HuH-7 (cell line): ENCODE measurements around the gene NXF2B.
"Not testable (repeated sequence)": the region's sequence is repeated elsewhere in the genome, so short reads cannot be mapped to it uniquely, and the experiment has no call there.

Experiments used
- DNase-seq: peaks from one replicate; pipeline ENCODE4 v3.0.0; 2011; ENCODE audit warnings: low spot score

Gene NXF2B, protein sequence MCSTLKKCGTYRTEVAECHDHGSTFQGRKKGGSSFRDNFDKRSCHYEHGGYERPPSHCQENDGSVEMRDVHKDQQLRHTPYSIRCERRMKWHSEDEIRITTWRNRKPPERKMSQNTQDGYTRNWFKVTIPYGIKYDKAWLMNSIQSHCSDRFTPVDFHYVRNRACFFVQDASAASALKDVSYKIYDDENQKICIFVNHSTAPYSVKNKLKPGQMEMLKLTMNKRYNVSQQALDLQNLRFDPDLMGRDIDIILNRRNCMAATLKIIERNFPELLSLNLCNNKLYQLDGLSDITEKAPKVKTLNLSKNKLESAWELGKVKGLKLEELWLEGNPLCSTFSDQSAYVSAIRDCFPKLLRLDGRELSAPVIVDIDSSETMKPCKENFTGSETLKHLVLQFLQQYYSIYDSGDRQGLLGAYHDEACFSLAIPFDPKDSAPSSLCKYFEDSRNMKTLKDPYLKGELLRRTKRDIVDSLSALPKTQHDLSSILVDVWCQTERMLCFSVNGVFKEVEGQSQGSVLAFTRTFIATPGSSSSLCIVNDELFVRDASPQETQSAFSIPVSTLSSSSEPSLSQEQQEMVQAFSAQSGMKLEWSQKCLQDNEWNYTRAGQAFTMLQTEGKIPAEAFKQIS

DNA sequence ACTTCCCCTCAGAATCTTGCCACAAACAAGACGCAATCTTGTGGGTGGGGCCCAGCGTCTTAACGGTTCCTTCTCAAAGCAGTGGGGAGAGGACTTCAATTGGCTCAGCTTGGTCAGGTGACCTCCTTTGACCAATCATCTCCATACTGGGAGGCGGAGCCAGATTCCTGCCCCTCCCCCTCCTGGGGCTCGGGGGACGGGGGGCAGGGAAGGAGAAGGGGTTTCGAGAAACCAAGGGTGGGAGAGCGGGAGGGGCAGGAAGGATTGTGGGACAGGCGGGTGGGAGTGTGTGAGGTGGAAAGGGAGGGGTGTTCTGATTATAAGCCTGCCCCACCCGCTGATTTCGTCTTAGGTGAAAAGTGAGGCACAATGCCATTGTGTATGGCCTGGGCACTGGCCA is at the start of gene NXF2B:
NXF2B (minus strand) TSS at position 101 of the 400 bp plus-strand sequence. CDS start 59,972 bp downstream, outside the sequence.
- DNase-seq: not testable (repeated sequence)

DNA sequence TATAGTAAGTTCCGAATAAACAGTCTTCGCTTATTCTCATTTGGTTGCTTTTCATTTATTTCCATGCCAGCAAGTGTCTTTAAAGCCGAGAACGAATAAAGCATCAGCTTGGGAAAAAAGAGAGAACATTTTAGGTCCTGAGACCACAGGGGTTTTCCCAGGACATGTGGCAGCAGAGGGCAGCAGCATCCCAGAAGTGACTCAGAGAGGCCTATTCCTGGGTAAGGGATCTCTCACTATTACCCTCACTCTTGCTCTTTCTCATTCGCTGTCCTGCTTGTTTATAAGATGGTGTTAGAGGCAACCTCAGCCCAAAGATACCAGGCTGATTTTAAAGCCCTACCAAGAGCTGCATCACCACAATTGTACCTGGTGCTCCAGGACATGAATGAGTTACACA is 39.0 kb upstream of the NXF2B start:
- not testable (repeated sequence) for DNase-seq

DNA sequence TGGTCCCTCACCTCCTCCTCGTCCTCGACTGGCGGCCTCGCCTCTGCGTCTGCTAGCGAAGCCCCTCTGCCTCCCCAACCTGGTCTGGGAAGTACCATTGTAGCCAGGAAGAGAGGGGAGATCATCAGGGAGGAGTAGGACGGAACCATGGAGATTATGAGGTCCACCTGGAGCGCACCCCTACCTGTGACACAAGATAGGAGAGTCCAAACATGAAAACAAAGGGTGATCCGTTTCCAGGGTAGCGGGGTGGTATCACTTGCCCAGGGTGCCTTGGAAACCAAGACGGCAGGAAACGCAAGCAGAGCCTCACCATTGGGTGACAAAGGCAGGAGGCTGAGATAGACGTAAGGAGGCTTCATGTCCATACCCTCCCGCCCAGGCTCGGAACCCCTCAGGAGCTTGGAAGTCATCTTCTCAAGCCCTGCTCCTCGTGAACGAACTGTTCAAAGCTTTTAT is 32.0 kb upstream of the NXF2B start, which contains the start of gene TCP11X2:
TCP11X2 (minus strand) TSS at position 51 of the 459 bp plus-strand sequence.
- DNase-seq: not testable (repeated sequence)

DNA sequence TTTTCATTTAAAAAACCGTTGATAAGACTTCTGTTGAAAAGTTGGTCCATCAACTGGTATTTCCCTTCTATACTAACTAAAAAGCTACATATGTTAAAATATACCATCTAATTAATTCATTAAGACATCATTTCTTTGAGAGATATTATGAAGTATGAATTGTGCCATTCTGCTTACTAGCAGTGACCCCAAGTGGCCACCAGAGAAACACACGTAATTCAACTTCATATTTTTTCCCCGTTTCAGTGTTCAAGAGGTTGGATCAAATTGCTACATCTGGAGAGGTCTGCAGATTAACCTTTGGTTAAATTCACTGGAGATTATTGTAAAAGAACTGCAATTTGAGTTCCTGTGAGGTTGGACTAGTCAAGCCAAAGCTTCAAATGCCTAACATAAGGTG is 30.4 kb upstream of the NXF2B start:
- DNase-seq: not testable (repeated sequence)

DNA sequence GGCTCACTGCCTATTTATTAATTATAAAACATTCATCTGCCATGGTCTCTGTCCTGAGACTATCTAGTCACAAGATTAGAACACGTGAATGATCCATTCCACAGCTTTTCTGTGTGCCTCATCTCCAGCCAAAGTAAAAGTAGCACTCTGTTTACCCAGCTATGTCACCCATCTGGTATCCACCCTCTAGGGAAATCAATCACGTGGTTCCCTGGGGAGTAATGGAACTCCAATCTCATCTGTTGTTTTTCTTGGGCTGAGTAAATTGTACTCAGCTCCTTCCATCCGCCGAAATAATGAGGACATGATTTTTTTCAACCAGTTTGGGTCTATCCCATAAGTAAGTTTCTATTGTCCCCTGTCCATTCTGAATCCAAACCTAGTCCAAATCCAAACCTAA is 18.8 kb upstream of the NXF2B start:
- DNase-seq: not testable (repeated sequence)

DNA sequence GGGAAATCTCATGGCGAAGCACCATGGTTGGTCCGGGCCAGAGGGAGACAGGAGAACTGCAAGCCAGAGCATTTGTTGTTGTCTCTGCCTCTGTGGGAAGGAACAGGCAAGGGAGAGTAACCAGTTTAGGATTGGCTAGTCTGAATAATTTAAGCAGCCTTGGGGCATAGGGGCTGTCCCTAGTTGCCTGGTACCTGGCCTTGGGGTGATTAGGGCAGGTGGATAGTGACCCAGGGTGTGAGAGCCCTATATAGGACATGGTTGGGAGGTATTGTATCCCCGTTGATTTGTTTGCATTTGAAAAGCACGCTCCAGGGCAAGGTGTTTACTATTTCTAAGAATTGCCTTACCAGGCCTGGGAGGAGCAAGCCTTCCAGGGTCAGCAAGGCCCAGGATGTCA is 25.3 kb downstream of the NXF2B start:
- DNase-seq: not testable (repeated sequence)

DNA sequence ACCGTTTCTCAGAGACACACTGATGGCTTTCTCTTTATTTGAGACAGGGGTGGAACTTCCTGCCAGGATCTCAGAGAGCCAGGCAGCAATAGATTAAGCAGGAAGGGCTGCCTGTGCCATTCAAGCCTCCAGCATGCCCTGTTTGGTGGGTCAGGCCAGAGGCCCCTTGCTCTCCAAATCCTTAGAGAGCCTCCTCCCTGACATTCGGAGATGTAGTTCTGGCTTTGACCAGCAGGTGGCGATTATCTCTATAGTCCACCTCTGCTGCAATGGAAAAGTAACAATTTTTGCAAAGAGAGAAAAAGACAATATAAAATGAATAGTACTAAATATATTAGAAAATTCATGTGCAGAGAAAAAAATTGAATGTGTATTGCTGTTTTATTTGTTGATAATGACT is 93.9 kb downstream of the NXF2B start:
- DNase-seq: peak; percentile 17

DNA sequence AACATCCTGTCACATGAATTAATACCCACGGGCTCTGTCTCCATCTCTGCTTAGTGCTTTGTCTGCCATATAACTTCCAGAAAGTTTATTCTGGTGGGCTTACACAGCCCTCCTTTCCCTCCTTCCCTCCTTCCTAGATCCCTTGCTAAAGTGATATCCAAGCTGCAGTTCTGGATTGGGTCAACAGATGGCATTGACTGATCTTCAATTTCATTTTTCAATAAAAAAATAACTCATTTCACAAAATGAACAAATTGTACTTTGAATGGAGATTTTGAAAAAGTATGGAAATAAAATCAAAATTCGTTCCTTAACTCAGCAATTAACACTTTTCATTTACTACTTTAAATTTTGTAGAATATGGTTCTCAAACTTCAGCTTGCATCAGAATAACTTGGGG is 97.9 kb downstream of the NXF2B start:
- no peak for DNase-seq

DNA sequence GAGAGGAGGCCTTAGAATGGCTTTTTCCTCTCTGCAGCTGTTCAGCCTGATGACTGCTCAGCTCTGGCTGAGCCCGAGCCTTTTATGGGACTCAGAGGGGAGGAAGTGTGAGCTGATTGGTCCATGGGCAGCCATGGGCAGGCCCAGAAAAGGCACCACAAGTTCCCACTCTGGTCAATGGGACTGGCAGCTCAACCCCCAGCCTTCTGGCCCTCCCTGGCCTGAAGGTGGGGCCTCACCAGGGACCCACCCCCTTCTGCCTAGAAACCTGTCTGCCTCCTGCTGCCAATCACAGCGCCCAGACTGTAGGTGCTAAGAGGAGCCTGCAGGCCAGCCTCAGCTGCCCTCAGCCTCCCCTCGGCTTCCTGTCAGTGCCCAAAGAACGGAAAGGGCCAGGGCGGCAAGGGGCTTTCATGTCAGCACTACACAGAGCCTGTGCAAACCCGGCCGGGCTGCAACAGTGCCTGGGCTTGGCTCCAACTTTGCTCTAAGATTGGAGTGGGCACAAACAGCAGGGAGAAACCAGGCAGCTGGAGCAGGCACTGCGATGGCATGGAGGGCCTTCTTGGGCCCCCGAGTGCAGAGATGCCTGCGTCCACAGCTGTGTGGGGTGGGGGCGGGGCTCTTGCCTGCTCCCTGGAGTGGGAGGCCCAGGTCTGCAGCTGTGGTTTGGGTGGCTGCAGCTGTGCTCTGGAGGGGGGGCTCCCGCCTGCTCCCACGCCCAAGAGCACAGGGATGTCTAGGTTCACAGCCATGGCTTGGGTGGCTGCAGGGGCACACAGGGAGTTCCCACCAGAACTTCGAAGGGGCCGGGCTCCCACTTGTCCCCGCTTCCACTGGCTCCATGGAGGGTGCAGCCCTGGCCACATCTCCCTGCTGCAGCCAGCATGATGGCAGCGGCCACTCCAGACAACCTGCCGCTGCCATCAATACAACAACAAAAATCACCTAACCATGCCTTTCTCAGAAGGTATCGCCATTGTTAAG is 100.2 kb downstream of the NXF2B start:
- no peak for DNase-seq

DNA sequence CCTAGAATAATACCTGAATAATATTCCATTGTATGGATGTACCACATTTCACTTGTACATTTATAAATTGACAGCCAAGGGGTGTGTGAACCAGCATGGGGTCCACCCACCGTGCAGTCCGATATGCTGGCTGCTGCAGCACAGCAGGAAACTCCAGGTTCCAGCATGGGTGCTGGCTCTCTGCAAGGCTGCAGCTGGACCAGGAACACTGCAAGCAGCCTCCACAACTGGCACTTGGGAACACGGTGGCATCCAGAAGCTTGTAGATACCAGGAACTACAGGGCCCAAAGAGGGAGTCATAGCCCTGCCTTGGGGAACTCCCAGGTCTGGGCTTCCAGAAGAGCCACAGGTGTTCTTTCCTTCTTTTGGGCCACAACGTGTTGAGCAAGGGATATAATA is 101.6 kb downstream of the NXF2B start:
- no peak for DNase-seq
